HG02763 (cell line): ENCODE data around the gene MIPEP.
"Not testable (repeated sequence)": the region's sequence is repeated elsewhere in the genome, so short reads cannot be mapped to it uniquely, and the experiment has no call there.

Experiments
- ATAC-seq: cut with Tn5 transposase; IDR thresholded peaks from one replicate; pipeline ENCODE4 v1.9.1; 2021; ENCODE audit warnings: mild to moderate bottlenecking, moderate library complexity; ENCODE audit not compliant: unreplicated experiment

MIPEP gene

GRCh38 chr13:23751195-23751594, 138.0 kb downstream of the MIPEP start:
- peak; percentile 53 for ATAC-seq

GRCh38 chr13:23750383-23751121, 138.6 kb downstream of the MIPEP start:
- no peak for ATAC-seq

- ATAC-seq, result no peak
Observed at GRCh38 chr13:23749288-23749873, 139.8 kb downstream of the MIPEP start.

- ATAC-seq, result no peak
Observed at GRCh38 chr13:23748109-23748990, 140.8 kb downstream of the MIPEP start.

- ATAC-seq, result not testable (repeated sequence)
Observed at GRCh38 chr13:23746141-23746540, 143.1 kb downstream of the MIPEP start.

GRCh38 chr13:23744315-23744714, 144.9 kb downstream of the MIPEP start:
- no peak for ATAC-seq

- ATAC-seq, result no peak
Observed at GRCh38 chr13:23743278-23744076, 145.7 kb downstream of the MIPEP start.

GRCh38 chr13:23741879-23742510, 147.2 kb downstream of the MIPEP start:
- ATAC-seq, result no peak

- no peak for ATAC-seq
Observed at GRCh38 chr13:23740002-23740401, 149.2 kb downstream of the MIPEP start.

- no peak for ATAC-seq
Observed at GRCh38 chr13:23739596-23739995, 149.6 kb downstream of the MIPEP start.

- no peak for ATAC-seq
Observed at GRCh38 chr13:23736541-23736940, 152.7 kb downstream of the MIPEP start.

GRCh38 chr13:23735329-23735728, 153.9 kb downstream of the MIPEP start:
- ATAC-seq, result no peak

GRCh38 chr13:23731709-23732108, 157.5 kb downstream of the MIPEP start:
- ATAC-seq, result no peak

GRCh38 chr13:23730251-23730650, 158.9 kb downstream of the MIPEP start:
- no peak for ATAC-seq

GRCh38 chr13:23729531-23729930, 159.7 kb downstream of the MIPEP start:
- ATAC-seq, result no peak

GRCh38 chr13:23728807-23729206, 160.4 kb downstream of the MIPEP start:
- no peak for ATAC-seq

- ATAC-seq, result no peak
Observed at GRCh38 chr13:23725922-23726321, 163.3 kb downstream of the MIPEP start.

- ATAC-seq, result no peak
Observed at GRCh38 chr13:23724196-23724970, 164.8 kb downstream of the MIPEP start.

- ATAC-seq, result no peak
Observed at GRCh38 chr13:23723471-23723870, 165.7 kb downstream of the MIPEP start.
